ENCODE measurements around the gene GLT1D1.

The GLT1D1 gene

GRCh38 chr12:128861226-128862016 lies 8.1 kb downstream of the GLT1D1 start:
- H3K27ac ChIP-seq, result no peak overlapping the region
- TF ChIP-seq, protein P1, sequence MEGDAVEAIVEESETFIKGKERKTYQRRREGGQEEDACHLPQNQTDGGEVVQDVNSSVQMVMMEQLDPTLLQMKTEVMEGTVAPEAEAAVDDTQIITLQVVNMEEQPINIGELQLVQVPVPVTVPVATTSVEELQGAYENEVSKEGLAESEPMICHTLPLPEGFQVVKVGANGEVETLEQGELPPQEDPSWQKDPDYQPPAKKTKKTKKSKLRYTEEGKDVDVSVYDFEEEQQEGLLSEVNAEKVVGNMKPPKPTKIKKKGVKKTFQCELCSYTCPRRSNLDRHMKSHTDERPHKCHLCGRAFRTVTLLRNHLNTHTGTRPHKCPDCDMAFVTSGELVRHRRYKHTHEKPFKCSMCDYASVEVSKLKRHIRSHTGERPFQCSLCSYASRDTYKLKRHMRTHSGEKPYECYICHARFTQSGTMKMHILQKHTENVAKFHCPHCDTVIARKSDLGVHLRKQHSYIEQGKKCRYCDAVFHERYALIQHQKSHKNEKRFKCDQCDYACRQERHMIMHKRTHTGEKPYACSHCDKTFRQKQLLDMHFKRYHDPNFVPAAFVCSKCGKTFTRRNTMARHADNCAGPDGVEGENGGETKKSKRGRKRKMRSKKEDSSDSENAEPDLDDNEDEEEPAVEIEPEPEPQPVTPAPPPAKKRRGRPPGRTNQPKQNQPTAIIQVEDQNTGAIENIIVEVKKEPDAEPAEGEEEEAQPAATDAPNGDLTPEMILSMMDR (conservative IDR thresholded peaks at IDR 0.05), result no peak

- no peak overlapping the region for H3K27ac ChIP-seq
- TF ChIP-seq, protein P1 (conservative IDR thresholded peaks at IDR 0.05), result no peak
These were observed 10.7 kb downstream of the GLT1D1 start for GRCh38 chr12:128863957-128864356.

DNA sequence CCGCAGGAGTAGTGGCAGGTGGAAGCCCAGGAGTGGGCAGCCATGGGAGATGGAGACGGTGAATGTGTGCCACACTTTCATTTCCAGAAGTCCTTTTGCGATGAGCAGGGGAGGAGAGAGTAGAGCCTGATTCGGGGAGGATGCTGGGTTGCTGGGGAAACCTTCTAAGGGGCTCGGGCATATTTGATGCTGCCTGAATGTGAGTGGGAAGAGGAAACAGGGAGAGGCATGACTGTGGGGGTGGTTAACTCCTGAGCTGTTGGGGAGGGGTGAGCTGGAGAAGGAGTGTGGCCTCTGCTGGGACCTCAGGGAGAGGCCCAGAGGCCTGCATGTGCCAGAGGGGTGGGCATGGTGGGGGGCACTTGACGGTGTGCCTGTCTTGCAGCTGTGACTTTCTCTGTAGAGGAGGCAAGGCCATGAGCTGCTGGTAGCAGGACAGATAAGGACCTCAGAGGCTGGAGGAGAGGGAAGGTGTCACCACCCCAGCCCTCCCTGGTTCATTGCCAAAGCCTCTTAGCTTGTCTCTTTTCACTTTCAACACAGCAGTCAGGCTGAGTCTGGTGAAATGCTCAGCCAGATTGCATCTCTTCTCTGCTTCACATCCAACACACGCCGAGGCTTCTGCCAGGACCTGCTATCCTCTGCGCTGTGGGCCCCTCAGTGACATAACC lies 11.4 kb downstream of the GLT1D1 start:
- TF ChIP-seq, protein P1 (conservative IDR thresholded peaks at IDR 0.05), result no peak

GRCh38 chr12:128867466-128867865 lies 14.2 kb downstream of the GLT1D1 start:
- TF ChIP-seq, protein P1 (conservative IDR thresholded peaks at IDR 0.05), result no peak
- H3K27ac ChIP-seq, result no peak overlapping the region

More for the DNA sequence above, 11.4 kb downstream of the GLT1D1 start:
- no peak overlapping the region for H3K27ac ChIP-seq

- TF ChIP-seq, protein P1 (conservative IDR thresholded peaks at IDR 0.05), result no peak
- H3K27ac ChIP-seq, result no peak overlapping the region
These were observed 18.2 kb downstream of the GLT1D1 start for GRCh38 chr12:128871516-128871892.

DNA sequence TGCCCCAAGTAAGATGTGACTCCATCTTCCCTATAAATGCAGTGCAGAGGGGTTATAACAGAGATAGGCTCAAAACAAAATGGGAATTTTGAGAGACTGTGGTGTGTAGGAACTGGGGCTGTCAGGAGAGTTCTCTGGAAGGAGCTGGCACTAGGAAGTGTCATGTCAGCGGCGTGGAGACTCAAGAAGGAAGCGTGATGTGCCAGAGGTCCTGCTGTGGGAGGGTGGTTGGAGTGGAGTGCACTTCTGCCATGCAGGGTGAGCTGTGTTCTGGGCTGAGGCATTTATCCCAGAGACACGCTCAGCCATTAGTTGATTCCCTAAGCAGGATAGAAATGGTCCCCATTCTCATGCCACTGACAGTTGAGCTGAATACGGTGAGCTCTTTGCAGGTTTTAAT lies 19.0 kb downstream of the GLT1D1 start:
- H3K27ac ChIP-seq, result no peak overlapping the region
- TF ChIP-seq, protein P1 (conservative IDR thresholded peaks at IDR 0.05), result no peak

DNA sequence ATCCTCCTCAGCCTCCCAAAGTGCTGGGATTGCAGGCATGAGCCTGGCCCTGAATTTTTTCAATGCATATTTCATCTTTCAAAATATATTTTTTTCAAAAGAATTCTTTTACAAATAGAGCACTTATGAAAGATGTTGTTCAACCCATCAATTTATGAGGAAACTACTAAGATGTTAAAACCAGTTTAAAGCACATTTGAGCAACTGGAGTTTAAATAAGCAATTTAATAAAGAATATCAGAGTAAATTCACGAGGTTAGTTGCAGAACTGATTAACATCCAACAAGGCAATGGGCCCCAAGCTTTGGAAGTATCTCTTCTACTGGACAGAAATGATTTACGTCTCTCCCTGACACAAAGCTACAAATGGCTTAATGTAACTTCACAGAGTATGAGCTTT lies 23.3 kb downstream of the GLT1D1 start:
- TF ChIP-seq, protein P1 (conservative IDR thresholded peaks at IDR 0.05), result no peak
- no peak overlapping the region for H3K27ac ChIP-seq

All from VCaP (cell line).